ENCODE results near the gene WNT1. TPM values are rescaled to one million over a fixed set of nuclear protein-coding genes. Genes with fewer than 3 reads are reported as not detected.

Gene WNT1
- total RNA-seq, 1 donor from 2014 or later, result not detected

- DNase-seq (ENCODE audit: low read depth), result no peak
- TF ChIP-seq CTCF (conservative IDR thresholded peaks at IDR 0.05; ENCODE audit: low read depth, low read length), result no peak
- H3K4me3 ChIP-seq (ENCODE audit: low read depth, low read length), result no peak overlapping the region
Measured at GRCh38 chr12:48952691-48953090, 25.4 kb upstream of the WNT1 start.

- H3K4me3 ChIP-seq (ENCODE audit: low read depth, low read length), result no peak overlapping the region
- no peak for DNase-seq (ENCODE audit: low read depth)
- TF ChIP-seq CTCF (conservative IDR thresholded peaks at IDR 0.05; ENCODE audit: low read depth, low read length), result no peak
Measured at GRCh38 chr12:48954061-48954460, 24.1 kb upstream of the WNT1 start.

DNA sequence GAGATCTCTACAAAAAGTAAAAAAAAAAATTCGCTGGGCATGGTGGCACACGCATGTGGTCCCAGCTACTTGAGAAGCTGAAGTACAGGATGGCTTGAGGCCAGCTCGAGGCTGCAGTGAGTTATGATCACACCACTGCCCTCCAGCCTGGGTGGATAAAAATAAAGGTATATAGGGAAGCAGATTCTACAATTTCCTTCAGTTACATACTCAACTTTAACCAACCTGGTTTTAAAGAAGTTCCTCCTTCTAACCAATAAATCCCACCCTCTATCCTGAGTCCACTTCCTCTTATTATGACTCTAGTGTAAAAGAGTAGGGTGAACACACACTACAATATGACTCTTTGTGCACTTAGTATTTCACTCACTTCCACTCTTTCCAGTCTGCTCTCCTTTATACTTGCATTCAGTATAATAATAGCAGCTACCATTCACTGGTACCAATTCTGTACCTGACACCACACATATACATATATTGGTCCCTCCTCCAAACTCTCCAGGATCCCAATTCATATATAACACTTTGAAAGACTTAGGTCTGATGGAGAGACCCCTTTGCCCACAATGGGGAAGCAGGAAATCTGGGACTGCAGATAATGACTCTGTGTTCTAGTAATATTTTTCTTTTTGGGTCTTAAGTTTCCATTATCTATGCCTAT is 23.2 kb upstream of the WNT1 start:
- no peak for TF ChIP-seq CTCF (conservative IDR thresholded peaks at IDR 0.05; ENCODE audit: low read depth, low read length)
- no peak for DNase-seq (ENCODE audit: low read depth)
- H3K4me3 ChIP-seq (ENCODE audit: low read depth, low read length), result no peak overlapping the region

GRCh38 chr12:48956279-48957140 is 21.6 kb upstream of the WNT1 start:
- TF ChIP-seq CTCF (conservative IDR thresholded peaks at IDR 0.05; ENCODE audit: low read depth, low read length), result peak; percentile 14
- peak overlapping the region; percentile 78 for H3K4me3 ChIP-seq (ENCODE audit: low read depth, low read length)
- peak; percentile 77 for DNase-seq (ENCODE audit: low read depth)

DNA sequence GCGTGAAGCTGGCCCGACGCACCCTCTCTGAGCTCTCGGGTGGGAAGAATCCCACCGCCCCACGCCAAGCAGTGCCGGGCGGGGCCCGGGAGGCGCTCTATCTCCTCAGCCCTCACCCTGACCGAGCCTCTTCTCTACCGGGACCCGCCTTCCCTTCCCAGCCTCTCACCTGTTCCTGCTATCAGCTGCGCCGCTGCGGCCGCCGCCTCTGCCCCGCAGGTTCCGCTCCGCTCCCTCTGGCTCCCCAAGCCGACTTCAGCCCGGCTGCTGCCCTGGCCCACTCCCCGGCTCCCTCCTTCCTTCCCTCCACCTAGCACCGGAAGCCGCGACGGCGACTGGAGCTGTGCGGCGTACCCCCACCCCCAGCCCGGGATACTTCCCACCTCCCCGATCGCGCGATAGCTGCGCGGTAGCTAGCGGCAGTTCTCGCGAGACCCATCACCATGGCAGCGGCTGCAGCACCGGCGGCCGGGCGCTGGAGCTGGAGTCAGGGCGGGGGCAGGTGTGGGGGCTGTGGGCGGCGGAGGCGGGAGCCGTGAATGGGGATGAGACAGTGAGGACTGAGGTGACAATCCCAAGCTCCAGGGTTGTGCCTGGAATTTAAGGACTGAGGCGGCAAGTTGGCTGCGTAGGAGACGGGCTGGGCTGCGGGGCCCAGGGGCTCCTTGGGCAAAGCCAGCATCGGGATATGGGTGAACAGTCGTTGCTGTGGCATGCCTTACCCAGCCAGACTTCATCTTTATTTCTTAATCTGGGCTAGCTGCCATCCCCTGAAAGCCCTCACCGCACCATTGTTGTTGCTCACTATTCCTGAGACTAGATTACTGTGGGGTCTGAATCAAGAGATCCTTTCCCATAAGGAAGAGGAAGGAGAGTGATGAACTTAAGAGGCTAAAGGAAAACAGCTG is 20.7 kb upstream of the WNT1 start, which contains the start of gene ARF3:
TSS of gene ARF3 (minus strand) at position 347 of the 908 bp plus-strand sequence. CDS start 16,392 bp downstream, outside the sequence.
- DNase-seq (ENCODE audit: low read depth), result peak; percentile 40
- no peak for TF ChIP-seq CTCF (conservative IDR thresholded peaks at IDR 0.05; ENCODE audit: low read depth, low read length)
- peak within 1 kb of the TSS; percentile 78 for H3K4me3 ChIP-seq (ENCODE audit: low read depth, low read length)

GRCh38 chr12:48958049-48958388 is 20.1 kb upstream of the WNT1 start:
- DNase-seq (ENCODE audit: low read depth), result no peak
- TF ChIP-seq CTCF (conservative IDR thresholded peaks at IDR 0.05; ENCODE audit: low read depth, low read length), result no peak
- peak overlapping the region; percentile 78 for H3K4me3 ChIP-seq (ENCODE audit: low read depth, low read length)

Measured in epithelial cell of proximal tubule (primary cell).